Activated CD4-positive, alpha-beta T cell treated with anti-CD3 and anti-CD28 coated beads for 1 hour (primary cell): ENCODE data around the gene NFIB.

ENCODE experiments used
- DNase-seq: peaks from one replicate; pipeline ENCODE4 v3.0.0-alpha.2; 2020

The NFIB gene

DNA sequence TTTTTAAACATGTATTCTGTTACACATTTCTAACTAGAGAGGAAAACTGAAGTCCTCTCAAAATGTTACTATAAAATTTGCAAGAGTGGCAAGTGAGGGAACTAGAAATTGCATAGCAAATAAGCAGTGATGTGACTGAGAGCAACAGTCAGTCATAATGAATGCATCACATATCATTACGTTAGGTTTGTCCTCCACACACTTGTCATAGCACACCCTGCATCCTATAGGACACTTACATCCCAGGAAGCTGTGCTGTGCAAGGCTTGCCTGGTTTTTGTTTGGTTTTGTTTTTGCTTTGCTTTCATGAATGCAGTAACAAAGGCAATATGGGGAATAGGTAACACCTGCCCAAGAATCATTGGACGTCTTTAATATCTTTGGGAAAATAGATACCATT, 10.8 kb downstream of the NFIB start:
- DNase-seq: no peak

DNA sequence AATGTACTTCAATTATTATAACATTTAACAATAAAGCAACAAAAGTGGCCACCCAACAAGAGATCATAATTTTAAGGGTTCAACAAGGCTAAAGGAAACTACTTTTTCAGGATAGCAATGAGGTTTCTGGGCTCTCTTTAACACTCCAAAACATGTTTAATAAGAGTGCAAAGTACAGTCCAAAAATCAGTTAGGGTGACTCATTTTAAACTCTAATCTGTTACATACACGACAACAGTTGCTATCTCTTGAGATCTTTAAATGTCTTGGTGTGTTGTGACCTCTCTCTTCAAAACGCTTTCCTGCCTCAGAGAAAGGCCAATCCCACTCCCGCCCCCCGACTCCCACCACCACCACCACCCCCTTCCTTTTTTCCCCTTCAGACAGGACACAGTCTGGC, 11.5 kb downstream of the NFIB start:
- no peak for DNase-seq

DNA sequence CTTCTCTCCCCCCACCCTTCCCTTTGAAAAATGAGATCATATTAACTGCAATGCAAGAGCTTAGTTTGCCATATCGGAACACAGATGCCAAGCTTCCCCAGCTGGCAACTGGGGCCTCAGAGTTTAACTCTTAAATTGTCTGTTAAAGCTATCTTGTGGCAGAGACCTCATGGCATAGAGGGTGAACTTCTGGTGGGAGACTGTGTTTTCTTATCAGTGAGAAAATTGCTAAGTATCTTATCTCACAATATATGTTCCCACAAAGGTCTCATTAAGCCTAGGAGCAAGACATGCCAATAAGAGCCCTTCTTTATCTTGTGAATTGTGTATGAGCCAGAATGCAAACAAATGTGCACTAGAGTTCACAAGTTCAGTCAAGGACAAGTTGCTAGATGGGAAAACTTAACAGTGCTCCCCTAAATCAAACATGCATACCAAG, 12.3 kb downstream of the NFIB start:
- no peak for DNase-seq

GRCh38 chr9:14301006-14301405, 12.9 kb downstream of the NFIB start:
- DNase-seq: no peak

DNA sequence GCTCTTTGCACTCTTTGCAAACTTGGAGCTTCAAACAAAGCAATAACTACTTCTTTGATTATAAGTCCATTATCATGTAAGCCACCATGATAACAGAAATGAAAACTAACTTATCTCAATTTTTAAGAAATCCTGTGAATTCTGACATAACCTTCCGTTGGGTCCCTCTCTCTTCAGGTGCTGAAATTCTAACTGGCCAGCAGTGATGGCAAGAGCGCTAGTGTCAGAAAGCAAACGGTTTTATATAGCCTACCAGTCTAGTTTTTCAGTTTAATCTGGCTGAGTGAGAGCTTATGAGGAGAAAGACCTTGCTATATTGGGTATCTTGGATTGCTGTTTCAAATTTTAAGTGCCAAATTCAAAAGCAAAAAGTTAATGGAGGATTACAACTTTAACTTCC, 13.4 kb downstream of the NFIB start:
- DNase-seq: no peak

GRCh38 chr9:14300040-14300439, 13.9 kb downstream of the NFIB start:
- no peak for DNase-seq

GRCh38 chr9:14298601-14299022, 15.3 kb downstream of the NFIB start:
- DNase-seq: no peak

DNA sequence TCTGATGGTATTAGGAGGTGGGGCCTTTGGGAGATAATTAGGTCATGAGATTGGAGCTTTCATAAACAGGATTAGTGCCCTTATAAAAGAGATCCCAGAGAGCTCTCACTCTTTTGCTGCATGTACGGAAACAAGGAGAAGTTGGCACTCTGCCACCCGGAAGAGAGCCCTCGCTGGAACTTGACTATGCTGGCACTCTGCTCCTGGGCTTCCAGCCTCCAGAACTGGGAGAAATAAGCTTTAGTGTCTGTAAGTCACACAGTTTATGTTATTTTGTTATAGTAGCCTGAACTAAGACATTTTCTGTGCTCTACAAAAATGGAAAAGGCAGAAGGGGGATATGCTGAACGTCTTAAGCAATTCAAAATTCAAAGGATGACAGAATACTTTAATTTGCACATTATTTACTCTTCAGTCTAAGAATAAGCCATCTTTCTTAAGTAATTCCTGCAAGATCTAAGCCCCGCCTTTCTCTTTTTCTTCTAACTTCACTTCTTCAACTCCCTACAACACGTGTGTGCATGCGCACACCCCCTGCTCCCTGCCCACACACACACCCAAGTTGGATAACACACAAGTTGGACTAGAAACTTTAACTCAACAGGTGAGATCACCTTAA, 17.3 kb downstream of the NFIB start:
- no peak for DNase-seq

DNA sequence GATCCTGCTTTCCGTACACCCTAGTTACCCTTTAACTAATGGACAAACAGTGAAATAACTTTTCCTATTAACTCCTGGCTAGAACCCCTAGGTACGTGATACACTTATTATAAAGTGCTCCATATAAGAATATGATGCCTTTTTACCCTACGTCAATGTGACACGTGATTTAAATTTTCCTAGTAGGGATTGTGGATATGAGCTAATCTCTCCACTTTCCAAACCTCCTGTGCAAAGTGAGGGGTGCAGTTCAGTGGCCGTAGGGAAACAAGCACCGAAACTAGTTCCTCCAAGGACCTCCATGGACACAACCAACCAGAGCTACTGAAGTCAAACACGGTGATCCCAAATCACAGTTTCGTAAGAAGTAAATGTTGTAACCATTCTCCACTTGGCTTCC, 19.3 kb downstream of the NFIB start:
- DNase-seq: no peak

DNA sequence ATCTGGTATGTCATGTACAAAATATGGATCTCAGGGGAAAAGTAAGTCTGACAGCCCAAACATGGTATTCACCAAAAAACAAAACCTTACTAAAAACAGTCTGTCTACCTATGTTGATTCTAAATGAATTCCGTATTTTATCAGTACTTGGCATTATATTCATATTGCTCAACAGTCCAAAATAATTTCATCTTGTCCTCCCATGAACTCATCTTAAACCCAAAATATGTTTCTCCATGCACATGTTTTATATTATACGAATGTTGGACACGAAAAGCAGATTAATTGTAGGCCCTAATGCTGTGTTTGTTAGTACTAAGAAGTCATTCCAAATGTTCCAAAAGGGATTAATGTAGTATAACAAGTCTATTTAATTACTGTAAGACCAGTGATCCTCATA, 20.1 kb downstream of the NFIB start:
- no peak for DNase-seq

DNA sequence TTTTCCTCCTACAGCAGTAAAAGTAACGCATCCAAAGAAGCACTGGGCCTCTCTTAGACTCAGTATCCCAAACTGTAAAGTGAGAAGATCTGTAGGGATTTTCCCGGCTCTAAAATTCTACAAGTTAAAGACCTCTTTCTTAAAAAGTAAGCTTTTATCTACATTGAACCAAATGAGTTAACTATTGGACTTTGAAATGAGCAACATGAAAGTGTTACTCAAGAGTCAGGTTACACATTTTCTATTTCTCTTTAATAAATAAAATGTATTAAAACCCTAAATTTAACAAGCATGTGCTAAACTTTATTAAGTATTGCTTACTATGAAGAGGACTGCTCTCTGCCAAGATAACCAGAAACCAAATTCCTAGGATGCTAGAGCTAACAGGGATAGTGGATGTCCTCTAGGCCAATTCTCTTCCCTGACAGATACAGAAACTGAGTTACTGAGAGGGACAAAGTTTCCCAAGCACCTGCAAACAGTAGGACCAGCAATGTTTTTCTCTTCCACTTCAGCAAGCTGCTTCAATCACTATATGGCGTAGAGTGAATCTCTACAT, 21.7 kb downstream of the NFIB start:
- DNase-seq: no peak

DNA sequence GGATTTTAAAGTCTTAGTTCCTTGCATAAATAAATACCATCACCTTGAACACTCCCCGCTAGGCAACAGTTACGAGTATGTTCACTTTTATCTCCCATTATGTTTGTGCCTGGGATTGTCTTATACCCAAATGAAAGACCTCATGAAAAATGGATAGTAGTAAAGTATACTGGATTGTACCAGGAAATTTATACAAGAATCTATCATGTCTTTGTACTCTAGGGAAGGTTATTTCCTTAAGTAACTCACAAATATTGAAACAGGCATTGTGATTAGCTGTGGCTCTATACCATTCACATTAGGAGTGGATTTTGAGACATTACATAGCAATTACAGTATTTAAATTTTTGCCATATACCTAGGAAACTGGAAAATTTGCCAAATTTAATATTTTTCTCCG, 24.0 kb downstream of the NFIB start:
- DNase-seq: no peak

GRCh38 chr9:14288433-14288832, 25.5 kb downstream of the NFIB start:
- DNase-seq: no peak

- DNase-seq: no peak
Measured at GRCh38 chr9:14286121-14286520, 27.8 kb downstream of the NFIB start.

- DNase-seq: no peak
Measured at GRCh38 chr9:14283276-14283675, 30.7 kb downstream of the NFIB start.

DNA sequence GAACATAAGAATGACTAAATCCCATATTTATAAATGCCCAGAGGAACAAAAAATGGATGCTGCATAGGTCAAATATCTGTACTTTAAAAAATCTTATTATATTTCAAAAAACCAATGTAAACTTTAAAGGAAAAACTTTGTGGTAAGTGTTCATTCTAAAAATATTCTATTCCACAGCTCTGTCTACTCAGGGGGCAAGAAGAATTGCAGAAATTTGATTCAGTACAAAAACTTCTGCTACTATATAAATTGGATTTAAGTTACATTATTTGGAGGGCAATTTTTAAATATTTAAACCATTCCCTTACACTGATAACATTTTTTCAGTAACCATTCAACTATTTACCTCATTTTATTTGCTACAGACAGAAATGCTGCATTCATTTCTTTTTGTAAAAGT, 32.1 kb downstream of the NFIB start:
- no peak for DNase-seq

- DNase-seq: no peak
Measured at GRCh38 chr9:14281136-14281795, 32.7 kb downstream of the NFIB start.

- DNase-seq: no peak
Measured at GRCh38 chr9:14279671-14280070, 34.3 kb downstream of the NFIB start.

GRCh38 chr9:14278291-14278721, 35.6 kb downstream of the NFIB start:
- DNase-seq: no peak

DNA sequence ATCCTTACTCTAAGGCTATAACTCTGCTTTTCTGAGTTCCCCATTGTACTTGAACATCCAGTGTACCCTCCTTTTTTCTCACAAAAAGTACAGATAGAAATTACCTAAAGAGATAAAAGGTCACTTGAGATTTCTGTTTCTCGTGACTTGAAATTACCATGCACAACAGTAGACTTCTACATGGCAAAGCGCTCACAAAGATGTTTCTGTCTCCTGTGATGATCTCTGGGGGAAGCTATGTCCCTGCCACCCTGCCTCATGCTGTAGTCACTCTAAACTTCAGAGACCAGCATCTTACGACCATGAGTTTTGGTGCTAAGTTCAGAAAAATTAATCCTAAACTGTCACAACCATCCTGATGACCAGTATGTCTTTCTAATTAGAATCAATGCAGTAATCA, 36.2 kb downstream of the NFIB start:
- no peak for DNase-seq

DNA sequence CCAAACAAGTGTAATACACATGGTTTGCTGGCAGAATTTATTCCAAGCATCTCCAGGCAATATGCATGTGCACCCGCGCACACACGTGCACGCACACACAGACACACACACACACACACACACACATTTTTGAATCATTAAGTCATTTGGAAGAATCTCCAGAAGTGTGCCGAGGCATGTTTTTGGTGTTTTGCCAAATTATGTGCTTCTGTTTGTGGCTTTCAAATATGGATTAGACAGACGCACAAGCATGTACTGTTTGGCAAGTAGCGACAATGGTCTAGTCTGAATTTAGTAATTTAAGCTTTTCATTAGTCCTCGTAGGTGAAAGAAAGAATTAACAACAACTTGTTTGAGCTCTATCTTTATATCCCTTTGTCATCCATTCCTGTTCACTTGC, 36.7 kb downstream of the NFIB start:
- no peak for DNase-seq

GRCh38 chr9:14275331-14275730, 38.6 kb downstream of the NFIB start:
- DNase-seq: no peak

- DNase-seq: no peak
Measured at GRCh38 chr9:14273696-14274121, 40.2 kb downstream of the NFIB start.

- DNase-seq: no peak
Measured at GRCh38 chr9:14272927-14273528, 40.9 kb downstream of the NFIB start.
